DND-41 (cell line): ENCODE results near the gene LAX1.

Experiments
- ATAC-seq: fragments of 200-7000 bp; cut with Tn5 transposase; 3 replicates; pipeline ENCODE4 v1.9.1; 2021; ENCODE audit warnings: low read depth; ENCODE audit not compliant: insufficient read depth
- DNase-seq: peaks from one replicate; pipeline ENCODE4 v3.0.0-alpha.2; 2020
- H2AFZ ChIP-seq: 2 replicates; pipeline ENCODE4 v1.6.0; 2012; ENCODE audit warnings: low read depth, low read length
- H3K27ac ChIP-seq: 2 replicates; pipeline ENCODE4 v1.5.1; 2012; ENCODE audit warnings: low read length, inconsistent platforms
- H3K27me3 ChIP-seq: fragments of 200-600 bp; sonication (generic); 2 replicates; pipeline ENCODE4 v1.6.0; 2012; ENCODE audit warnings: low read length, mild to moderate bottlenecking, inconsistent platforms; ENCODE audit not compliant: insufficient read depth, poor library complexity
- H3K36me3 ChIP-seq: 2 replicates; pipeline ENCODE4 v1.5.1; 2012; ENCODE audit warnings: low read length, inconsistent platforms; ENCODE audit not compliant: insufficient read depth
- H3K4me1 ChIP-seq: 2 replicates; pipeline ENCODE4 v1.5.1; 2012; ENCODE audit warnings: mild to moderate bottlenecking, low read length; ENCODE audit not compliant: insufficient read depth
- H3K4me2 ChIP-seq: 2 replicates; pipeline ENCODE4 v1.6.0; 2012; ENCODE audit warnings: mild to moderate bottlenecking, moderate library complexity, low read length, inconsistent platforms; ENCODE audit not compliant: insufficient read depth
- H3K4me3 ChIP-seq, 2 experiments: fragments of 200-600 bp in 1 of 2; shearing (Covaris generic) in 1 of 2; 2 replicates each; pipeline ENCODE4 v1.5.1; 2012 to 2016; ENCODE audit warnings: inconsistent platforms in 2 of 2, low read length in 2 of 2, mild to moderate bottlenecking in 2 of 2, low read depth in 1 of 2, moderate library complexity in 1 of 2
- H3K79me2 ChIP-seq: 2 replicates; pipeline ENCODE4 v1.6.0; 2012; ENCODE audit warnings: low read length, inconsistent platforms; ENCODE audit not compliant: insufficient read depth
- H3K9ac ChIP-seq: 2 replicates; pipeline ENCODE4 v1.6.0; 2012; ENCODE audit warnings: low read depth, mild to moderate bottlenecking, inconsistent platforms, low read length, moderate library complexity
- H3K9me3 ChIP-seq: 2 replicates; pipeline ENCODE4 v1.5.1; 2012; ENCODE audit warnings: low read length, moderate library complexity, mild to moderate bottlenecking, inconsistent platforms; ENCODE audit not compliant: insufficient read depth, severe bottlenecking
- H4K20me1 ChIP-seq: 2 replicates; pipeline ENCODE4 v1.6.0; 2012; ENCODE audit warnings: low read length; ENCODE audit not compliant: insufficient read depth
- CTCF ChIP-seq: IDR thresholded peaks from 2 replicates; pipeline ENCODE4 v1.5.1; 2012; ENCODE audit warnings: borderline replicate concordance, low read length, moderate library complexity, mild to moderate bottlenecking; ENCODE audit not compliant: poor library complexity, severe bottlenecking; ENCODE audit errors: extremely low read depth
- EZH2 ChIP-seq: IDR thresholded peaks from 3 replicates; pipeline ENCODE4 v1.6.1; 2012; ENCODE audit warnings: borderline replicate concordance, low read depth, mild to moderate bottlenecking, moderate library complexity, low read length, inconsistent platforms; ENCODE audit not compliant: severe bottlenecking

LAX1 gene

GRCh38 chr1:203771901-203772301 is 6.9 kb downstream of the LAX1 start:
- Histone ChIP-seq H3K9me3 (no peaks in the 10 kb centered on the region), H3K4me2 (no peak overlapping the region), H3K4me3 (no peak overlapping the region), H4K20me1 (no peaks in the 10 kb centered on the region), H3K36me3 (peaks cover 28% of the 10 kb centered on the region), H3K27me3 (no peaks in the 10 kb centered on the region), H2AFZ (no peak overlapping the region), H3K27ac (no peak overlapping the region), H3K9ac (no peak overlapping the region), H3K4me1 (peaks cover 9% of the 10 kb centered on the region), H3K79me2 (no peaks in the 10 kb centered on the region)
- DNase-seq (no peak), ATAC-seq (no peak)
- no peak for TF ChIP-seq EZH2
- TF ChIP-seq CTCF = no peak

- H3K79me2 ChIP-seq = no peaks in the 10 kb centered on the region
- H3K9ac ChIP-seq = no peak overlapping the region
- no peaks in the 10 kb centered on the region for H4K20me1 ChIP-seq
- no peak for ATAC-seq
- H3K27ac ChIP-seq = no peak overlapping the region
- H3K27me3 ChIP-seq = no peaks in the 10 kb centered on the region
- DNase-seq = no peak
- no peak overlapping the region for H3K4me2 ChIP-seq
- H3K4me3 ChIP-seq = no peak overlapping the region
- H2AFZ ChIP-seq = no peak overlapping the region
- TF ChIP-seq EZH2 (no peak), CTCF (no peak)
- H3K36me3 ChIP-seq = peaks cover 28% of the 10 kb centered on the region
- H3K4me1 ChIP-seq = peaks cover 8% of the 10 kb centered on the region
- H3K9me3 ChIP-seq = no peaks in the 10 kb centered on the region
Measured at GRCh38 chr1:203772836-203773235, 7.9 kb downstream of the LAX1 start.

GRCh38 chr1:203776636-203777035 is 11.7 kb downstream of the LAX1 start:
- no peak for DNase-seq
- Histone ChIP-seq H3K4me3 (no peak overlapping the region), H4K20me1 (no peaks in the 10 kb centered on the region), H3K9me3 (no peaks in the 10 kb centered on the region), H3K4me1 (no peaks in the 10 kb centered on the region), H3K27ac (no peak overlapping the region), H3K36me3 (peaks cover 26% of the 10 kb centered on the region), H3K9ac (no peak overlapping the region), H2AFZ (no peak overlapping the region), H3K27me3 (no peaks in the 10 kb centered on the region), H3K4me2 (no peak overlapping the region), H3K79me2 (no peaks in the 10 kb centered on the region)
- no peak for ATAC-seq
- TF ChIP-seq EZH2 (no peak), CTCF (peak; percentile 36)

GRCh38 chr1:203777596-203777995 is 12.6 kb downstream of the LAX1 start:
- no peaks in the 10 kb centered on the region for H4K20me1 ChIP-seq
- H3K9me3 ChIP-seq = no peaks in the 10 kb centered on the region
- no peak overlapping the region for H3K27ac ChIP-seq
- no peaks in the 10 kb centered on the region for H3K27me3 ChIP-seq
- no peak overlapping the region for H2AFZ ChIP-seq
- H3K79me2 ChIP-seq = no peaks in the 10 kb centered on the region
- peaks cover 19% of the 10 kb centered on the region for H3K36me3 ChIP-seq
- H3K9ac ChIP-seq = no peak overlapping the region
- H3K4me2 ChIP-seq = no peak overlapping the region
- no peak for DNase-seq
- H3K4me1 ChIP-seq = no peaks in the 10 kb centered on the region
- no peak overlapping the region for H3K4me3 ChIP-seq
- no peak for ATAC-seq
- TF ChIP-seq EZH2 = no peak
- TF ChIP-seq CTCF = no peak
